GM18907 (cell line): ENCODE results near the gene ACD.
A peak's percentile ranks its signal among the peaks of the same experiment; 100 is the strongest.

Experiments
- ATAC-seq: cut with Tn5 transposase; IDR thresholded peaks from one replicate; pipeline ENCODE4 v1.9.1; 2021; ENCODE audit warnings: mild to moderate bottlenecking, moderate library complexity; ENCODE audit not compliant: unreplicated experiment

The ACD gene

DNA sequence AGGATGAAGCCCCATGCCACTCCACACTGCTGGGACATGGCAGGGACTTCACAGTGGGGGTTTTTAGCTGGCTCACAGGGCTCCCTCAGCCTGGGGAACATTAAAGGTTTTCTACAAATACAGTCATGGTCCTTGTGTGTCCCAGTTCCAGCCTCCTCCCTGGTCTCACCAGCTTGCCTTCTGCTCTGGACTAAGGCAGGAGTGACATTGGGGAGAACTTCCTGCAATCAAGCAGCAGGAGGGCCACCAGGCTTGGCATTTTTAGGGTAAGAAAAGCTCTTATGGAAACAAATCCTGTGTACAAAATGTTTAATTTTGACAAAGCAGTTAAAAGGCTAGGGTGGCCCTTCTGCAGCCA is 2.6 kb upstream of the ACD start:
- no peak for ATAC-seq

DNA sequence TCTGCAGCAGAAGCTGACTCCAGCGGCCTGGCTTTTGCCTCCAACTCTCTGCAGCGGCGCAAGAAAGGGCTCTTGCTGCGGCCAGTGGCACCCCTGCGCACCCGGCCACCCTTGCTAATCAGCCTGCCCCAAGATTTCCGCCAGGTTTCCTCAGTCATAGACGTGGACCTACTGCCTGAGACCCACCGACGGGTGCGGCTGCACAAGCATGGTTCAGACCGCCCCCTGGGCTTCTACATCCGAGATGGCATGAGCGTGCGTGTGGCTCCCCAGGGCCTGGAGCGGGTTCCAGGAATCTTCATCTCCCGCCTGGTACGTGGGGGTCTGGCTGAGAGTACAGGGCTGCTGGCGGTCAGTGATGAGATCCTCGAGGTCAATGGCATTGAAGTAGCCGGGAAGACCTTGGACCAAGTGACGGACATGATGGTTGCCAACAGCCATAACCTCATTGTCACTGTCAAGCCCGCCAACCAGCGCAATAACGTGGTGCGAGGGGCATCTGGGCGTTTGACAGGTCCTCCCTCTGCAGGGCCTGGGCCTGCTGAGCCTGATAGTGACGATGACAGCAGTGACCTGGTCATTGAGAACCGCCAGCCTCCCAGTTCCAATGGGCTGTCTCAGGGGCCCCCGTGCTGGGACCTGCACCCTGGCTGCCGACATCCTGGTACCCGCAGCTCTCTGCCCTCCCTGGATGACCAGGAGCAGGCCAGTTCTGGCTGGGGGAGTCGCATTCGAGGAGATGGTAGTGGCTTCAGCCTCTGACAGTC is 2.0 kb upstream of the ACD start:
- no peak for ATAC-seq

DNA sequence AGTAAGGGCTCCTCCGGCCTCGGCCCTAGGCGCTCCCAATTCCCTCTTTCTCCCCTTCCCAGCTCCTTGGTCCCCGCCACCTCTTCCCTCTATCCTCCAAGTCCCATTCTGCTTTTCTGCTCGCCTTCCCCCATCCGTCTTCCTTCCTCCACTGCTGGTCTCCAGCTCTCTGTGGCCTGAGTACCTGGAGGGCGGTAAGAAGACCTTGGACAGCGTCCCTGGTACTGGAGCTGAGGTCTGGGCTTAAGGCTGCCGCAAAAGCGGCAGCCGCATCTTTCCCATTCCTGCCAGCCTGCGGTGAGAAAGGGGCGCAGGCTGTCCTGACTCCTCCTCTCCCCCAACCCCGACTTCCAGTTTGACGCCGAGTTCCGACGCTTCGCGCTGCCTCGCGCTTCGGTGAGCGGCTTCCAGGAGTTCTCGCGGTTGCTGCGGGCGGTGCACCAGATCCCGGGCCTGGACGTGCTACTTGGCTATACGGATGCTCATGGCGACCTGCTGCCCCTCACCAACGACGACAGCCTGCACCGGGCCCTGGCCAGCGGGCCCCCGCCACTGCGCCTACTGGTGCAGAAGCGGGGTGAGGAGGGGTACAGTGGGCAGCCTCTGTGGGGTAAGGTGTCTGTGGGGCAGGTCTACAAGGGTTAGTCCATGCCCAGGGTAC is 1.2 kb upstream of the ACD start:
- ATAC-seq = no peak

DNA sequence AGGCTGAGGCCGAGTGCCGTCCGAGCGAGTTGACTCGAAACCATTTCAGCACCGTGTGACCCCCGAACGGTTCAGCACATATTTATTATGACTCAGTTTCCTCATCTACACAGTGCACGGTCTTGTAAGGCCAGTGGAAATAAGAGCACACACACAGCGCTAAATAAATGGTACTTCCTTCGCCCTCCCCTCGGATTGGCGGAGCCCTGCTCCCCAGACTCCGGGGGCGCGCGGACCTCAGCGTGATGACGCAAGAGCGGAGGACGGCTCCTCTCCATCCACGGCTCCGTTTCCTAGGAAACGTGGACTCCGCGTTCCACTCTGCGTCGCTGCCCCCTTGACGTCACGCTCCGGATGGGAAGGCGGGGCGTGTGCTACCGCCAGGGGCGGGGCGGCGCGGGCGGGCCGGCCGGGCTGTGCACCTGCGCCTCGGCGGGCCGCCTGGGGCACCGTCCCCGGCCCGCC is 536 bp upstream of the ACD start, which contains the start of gene PARD6A:
Gene PARD6A (plus strand): TSS at position 397 of the 465 bp plus-strand sequence. CDS start 79 bp downstream, outside the sequence.
- peak; percentile 75 for ATAC-seq

DNA sequence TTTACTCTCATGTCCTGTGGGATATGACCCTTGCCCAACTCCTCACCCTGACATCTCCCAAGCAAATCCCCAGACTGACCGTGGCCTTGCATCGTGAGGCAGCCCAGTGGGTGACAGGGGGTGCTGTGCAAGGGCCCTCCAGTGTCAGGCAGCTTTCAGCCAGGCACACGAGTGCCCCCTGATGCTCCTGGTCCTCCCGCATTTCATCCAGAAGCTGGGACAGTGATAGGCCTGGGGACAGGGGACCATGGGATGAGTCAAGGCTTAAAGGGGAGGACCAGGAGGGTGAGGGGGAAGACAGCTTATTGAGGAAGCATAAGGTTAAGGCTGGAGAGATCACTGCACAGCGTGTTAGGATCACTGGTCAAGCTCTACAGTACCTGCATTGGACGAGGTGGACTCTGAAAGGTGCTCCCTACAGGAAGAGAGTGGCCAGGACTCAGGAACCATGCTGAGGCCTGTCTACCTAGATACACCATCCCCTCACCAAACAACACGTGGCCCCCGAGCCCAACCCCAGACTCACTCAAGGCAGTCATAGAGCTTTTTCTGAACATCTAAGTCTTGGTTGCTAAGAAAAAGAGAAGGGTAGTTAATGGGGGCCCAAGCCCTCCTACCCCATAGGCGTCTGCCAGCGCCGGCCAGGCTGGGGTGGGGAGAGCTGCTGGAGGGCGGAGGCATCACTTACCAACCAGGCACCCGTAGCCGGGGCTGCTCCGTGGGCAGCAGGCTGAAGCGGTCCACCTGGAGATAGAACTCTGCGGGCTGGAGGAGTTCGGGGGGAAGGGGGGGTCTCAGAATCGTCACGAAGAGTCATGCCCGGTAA is 998 bp downstream of the ACD start:
- ATAC-seq = no peak

DNA sequence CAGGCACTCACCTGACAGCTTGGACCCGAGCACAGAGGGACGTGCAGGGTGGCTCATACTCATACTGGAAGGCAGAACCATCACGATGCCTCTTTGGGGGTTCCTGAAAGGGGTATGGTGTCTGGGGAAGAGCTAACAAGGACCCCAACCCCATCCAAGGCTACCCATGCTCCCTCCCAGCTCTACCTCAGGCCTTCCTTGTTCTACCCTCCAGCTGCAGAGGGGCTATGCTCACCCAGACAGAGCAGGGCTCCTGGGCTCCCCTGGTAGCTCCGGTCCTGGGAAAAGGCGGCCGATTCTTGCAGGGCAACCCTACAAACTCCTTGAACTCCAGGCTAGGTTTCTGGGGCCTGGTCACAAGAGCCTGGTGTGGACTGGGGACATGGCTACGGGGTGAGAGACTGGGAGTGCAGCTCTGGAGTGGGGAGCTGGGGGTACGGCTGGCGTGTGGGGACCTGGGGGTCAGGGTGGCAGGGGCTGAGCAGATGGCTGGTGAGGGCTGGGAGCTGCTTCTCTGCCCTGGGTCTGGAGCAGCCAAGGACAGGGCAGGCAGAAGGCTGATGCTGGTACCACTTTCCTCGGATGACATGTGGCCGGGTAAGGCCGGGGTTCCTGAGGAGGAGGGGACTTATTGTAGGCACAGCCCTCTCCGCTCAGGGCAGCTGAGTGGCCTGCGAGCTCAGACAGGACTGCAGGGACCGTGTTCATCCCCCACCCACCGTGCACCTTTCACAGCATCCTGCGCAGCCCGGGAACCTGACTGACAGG is 2.1 kb downstream of the ACD start:
- ATAC-seq = no peak

DNA sequence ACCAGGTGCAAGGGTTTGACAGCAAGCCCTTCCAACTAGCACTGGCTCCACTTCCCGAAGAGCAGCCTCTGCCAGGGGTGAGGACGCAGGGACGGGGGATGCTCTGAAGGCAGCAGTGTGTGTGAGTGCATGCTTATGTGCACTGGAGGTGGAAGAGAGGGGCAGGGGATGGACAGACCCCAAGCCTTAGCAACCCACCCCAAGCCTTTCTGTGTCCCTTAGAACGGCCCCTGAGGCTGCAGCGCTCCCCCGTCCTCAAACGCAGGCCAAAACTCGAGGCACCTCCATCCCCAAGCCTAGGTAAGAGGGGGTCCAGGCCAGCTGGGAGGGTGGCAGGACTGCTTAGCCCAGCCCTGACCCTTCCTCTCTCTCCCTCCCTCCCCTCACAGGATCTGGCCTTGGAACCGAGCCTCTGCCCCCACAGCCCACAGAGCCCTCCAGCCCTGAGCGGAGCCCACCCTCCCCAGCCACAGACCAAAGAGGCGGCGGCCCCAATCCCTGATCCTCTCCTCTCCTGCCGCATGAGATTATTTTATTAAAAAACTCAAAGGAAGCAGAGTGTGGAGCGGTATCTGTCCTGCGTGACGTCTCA is 2.9 kb downstream of the ACD start:
- no peak for ATAC-seq

DNA sequence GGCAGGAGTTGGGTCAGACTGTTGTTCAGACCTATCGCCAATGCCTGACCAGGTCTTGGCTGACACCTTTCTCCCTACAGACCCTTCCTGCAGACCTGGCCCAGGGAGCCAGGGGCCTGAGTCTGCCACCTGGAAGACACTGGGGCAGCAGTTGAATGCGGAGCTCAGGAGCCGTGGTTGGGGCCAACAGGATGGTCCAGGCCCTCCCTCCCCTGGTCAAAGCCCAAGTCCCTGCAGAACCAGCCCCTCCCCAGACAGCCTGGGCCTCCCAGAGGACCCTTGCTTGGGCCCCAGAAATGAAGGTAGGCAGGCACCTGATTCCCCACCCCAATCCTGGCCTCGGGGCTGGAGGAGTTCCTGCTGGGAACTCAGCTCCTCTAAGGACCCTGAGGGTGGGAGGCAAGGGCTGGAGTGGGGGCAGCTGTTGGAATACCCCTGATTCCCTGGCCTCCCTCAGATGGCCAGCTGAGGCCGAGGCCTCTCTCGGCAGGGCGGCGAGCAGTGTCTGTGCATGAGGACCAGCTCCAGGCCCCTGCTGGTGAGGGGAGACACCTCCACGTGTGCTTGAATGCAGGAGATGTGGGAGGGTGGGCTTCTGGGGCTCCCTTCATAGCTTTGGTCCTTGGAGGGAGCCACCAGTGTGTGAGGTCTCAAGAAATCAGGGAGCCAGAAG is 3.6 kb downstream of the ACD start:
- no peak for ATAC-seq

DNA sequence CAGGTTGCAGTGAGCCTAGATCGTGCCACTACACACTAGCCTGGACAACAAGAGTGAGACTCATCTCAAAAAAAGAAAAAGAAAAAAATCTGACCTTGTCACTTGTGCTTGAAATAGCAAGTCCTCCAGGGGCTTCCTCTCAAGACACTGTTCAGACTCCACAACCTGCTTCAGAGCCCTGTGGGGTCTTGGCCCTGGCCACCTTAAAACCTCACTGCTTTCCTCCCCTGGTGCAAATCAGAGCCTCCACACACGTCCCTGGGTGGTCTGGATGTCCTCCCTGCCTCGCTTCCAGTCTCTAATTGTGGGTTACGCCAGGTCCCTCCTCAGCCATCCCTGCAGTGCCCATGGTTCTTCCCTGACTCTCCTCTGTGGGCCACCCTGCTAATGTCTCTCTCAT is 4.7 kb downstream of the ACD start:
- ATAC-seq = no peak

DNA sequence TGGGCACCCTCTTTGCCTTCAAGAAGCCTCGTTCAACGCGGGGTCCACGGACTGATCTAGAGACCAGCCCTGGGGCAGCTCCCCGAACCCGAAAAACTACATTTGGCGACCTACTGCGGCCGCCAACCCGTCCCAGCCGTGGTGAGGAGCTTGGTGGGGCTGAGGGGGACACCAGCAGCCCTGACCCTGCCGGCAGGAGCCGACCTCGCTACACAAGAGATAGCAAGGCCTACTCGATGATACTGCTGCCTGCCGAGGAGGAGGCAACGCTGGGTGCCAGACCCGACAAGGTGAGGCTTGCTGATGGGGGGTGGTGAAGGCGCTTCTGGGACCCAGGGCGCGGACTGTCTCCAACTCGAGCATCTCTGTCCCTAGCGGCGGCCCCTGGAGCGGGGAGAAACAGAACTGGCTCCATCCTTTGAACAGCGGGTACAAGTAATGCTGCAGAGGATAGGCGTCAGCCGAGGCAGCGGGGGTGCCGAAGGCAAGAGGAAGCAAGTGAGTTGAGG is 5.6 kb downstream of the ACD start:
- ATAC-seq = no peak

DNA sequence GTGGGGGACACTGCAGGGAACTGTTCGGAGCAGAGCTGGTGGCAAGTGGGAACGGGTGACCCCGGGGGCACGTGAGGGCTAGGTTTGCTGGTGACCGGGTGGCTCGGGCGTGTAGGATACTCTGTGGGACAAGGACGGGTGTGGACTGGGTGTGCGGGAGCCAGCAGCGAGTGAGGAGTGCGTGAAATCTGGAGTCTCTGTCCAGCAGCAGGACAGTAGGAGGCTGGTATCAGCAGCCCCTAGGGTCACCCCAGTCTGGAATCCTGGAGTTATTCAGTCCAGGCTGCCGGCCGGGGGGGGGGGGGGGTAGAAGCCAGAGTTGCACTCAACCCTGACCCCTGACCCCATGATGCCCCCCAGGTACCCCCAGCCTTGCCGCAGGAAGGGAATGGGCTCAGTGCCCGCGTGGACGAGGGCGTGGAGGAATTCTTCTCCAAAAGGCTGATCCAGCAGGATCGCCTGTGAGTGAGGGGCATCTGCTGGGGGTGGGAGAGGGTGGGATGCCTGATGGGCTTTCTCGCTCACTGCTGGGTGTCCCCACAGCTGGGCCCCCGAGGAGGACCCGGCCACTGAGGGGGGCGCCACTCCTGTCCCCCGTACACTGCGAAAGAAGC is 6.2 kb downstream of the ACD start:
- no peak for ATAC-seq

DNA sequence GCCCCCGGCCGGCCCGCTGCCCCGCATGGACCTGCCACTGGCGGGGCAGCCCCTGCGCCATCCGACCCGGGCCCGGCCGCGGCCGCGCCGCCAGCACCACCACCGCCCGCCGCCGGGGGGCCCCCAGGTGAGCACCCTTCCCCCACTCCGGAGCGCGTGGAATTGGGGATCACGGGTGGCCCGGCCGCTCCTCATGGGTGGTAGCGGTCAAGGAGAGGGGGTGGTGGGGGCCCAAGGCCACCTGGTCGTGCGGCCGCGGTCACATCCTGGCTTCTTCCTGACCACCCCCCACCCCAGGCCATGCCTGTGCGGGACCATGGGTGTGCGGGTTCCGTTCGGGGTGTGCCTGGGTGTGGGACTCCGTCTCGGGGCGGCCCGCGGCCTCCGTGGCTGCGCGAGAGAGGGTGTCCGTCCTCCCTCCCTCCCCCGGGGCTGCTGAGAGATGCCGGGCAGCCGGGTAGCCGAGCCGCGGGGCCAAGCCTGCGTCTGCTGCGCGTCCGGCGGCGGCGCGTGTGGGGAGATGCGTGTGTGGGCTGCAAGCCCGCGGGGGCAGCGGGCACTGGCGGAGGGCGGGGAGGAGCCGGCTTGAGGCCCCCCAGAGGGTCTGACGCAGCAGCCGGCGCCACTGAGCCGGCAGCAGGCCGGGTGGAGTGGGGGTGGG is 6.8 kb downstream of the ACD start:
- no peak for ATAC-seq

DNA sequence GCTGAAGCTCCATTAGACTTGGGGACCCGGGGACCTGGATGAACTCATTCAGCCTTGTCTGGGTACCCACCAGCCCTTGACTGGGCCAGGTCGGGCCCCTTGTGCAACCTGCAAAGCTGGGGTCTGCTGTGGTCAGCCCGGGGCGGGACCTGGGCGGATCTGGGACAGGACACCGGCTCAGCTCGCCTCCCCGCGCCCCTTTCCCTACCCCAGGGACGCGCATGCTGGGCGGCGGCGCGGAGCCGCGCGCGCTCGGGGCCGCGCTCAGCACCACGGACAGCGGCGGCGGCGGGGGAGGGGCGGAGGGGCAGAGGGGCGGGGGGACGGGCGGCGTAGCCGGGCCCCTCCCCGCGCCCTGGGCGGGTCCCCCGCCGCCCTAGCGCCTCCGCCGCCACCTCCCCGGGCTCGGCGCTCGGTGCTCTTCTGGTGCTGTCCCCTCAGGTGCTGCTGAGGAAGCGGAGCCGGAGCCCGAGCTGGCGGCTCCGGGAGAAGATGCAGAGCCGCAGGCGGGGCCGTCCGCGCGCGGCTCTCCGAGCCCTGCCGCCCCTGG is 7.4 kb downstream of the ACD start:
- no peak for ATAC-seq

DNA sequence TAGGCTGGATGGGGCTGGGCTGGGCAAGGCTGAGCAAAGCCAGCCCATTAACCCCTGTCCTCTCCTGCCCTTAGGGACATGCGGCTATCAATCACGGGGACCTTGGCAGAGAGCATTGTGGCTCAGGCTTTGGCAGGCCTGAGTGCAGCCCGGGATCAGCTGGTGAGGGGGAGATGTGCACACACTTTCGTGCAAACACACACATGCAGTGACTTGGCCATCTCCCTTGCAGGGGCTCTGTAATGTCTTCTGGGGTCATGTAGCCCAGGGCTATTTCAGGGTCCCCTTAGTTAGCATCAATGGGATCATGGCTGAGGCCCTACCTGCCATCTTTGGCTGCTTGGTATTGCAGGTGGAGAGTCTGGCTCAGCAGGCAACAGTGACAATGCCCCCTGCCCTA is 8.2 kb downstream of the ACD start:
- ATAC-seq = no peak

DNA sequence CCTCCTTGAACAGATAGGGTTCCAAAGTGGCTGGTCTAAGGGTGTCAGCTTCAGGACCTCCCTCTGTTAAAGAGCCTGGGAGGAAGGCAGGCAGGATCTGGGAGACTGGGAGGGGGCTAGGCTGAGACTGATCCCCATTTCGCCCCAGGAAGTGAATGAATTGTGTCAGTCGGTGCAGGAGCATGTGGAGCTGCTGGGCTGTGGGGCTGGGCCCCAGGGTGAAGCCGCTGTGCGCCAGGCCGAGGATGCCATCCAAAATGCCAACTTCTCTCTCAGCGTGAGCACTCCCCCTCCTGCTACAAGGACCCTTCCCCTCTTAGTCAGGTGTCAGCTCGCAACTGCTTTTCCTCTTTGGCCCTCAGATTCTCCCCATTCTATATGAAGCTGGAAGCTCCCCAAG is 9.0 kb downstream of the ACD start:
- ATAC-seq = no peak

DNA sequence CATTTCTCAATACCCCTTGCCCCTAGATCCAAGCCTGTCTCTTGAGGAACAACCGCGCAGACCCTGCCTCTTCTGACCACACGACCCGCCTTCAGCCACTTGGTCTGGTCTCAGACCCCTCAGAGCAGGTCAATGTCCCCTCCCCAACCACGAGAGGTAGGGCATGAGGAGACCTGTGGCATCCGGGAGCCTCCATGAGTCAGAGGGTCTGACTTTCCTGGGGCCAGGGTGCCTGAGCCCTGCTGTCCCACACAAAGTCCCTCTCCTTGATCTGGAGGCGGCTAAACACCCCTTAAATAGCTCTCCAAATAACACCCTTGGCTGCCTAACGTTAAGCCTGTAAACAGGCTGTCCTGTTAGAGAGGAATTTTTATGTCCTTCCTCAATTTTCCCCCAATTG is 10.0 kb downstream of the ACD start:
- no peak for ATAC-seq

DNA sequence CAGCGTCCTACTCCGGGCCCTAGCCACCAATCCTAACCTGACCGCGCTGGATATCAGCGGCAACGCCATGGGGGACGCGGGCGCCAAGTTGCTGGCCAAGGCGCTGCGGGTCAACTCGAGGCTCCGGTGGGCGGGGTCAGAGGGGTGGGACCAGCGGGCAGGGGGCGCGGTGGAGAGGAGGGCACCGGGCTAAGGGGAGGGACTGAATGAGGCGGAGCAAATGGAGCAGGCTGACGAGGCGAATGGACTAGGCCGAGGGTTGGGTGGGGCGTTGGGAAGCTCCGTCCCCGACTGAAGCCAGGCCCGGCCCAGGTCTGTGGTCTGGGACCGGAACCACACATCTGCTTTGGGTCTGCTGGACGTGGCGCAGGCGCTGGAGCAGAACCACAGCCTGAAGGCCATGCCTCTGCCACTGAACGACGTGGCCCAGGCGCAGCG is 10.5 kb downstream of the ACD start:
- ATAC-seq = no peak

DNA sequence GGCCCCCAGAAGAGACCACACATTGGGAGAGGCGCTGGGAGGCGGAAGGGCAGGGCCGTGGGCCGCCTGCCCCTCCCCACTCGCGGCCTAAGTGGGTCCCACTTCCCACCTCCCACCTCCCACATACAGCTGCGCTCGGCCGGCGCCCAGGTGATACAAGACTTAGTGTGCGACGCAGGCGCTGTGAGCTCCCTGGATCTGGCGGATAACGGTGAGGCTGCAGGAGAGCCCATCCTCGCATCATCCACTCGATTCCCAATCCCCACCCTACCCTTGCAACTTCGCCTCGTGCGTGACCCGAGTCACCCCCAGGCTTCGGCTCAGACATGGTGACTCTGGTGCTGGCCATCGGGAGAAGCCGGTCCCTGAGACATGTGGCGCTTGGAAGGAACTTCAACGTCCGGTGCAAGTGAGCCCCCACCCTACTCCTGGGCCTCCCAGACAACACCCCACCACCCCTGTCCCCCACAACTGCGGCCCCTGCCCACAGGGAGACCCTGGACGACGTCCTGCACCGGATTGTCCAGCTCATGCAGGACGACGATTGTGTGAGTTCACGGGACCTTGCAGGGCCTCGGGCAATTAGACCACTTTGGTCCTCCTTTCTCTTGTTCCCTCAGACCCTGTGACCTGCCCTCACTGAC is 11.2 kb downstream of the ACD start:
- no peak for ATAC-seq
